GM12878 (cell line): Measurements from ENCODE around the gene CCSER1. TPM values are rescaled to one million over a fixed set of nuclear protein-coding genes. Genes with fewer than 3 reads are reported as not detected.

Experiments used
- ATAC-seq: fragments of 200-7000 bp; cut with Tn5 transposase; 3 replicates; pipeline ENCODE4 v1.9.1; 2020; ENCODE audit warnings: mild to moderate bottlenecking, moderate library complexity
- BruUV-seq: library from RNA; stranded (reverse); fragments of 400-500 nt; replicated peaks from 2 replicates; lab custom pipeline; 2021; lab: Mats Ljungman, UMichigan
- CTCF ChIA-PET: fragments of 300-600 bp; sonication (Branson Sonifier 250); formaldehyde crosslinking; extraction: SDS; loops from one replicate; lab custom pipeline; 2021; ENCODE audit warnings: inconsistent platforms; lab: Yijun Ruan, JAX
- POLR2A ChIA-PET: fragments of 350-600 bp; formaldehyde crosslinking; extraction: SDS; loops from one replicate; lab custom pipeline; 2021; ENCODE audit warnings: inconsistent platforms; lab: Charles Lee
- RAD21 ChIA-PET: fragments of 300-600 bp; sonication (Branson Sonifier 250); formaldehyde crosslinking; loops from one replicate; lab custom pipeline; 2023; ENCODE audit warnings: antibody characterized with exemption; ENCODE audit not compliant: unreplicated experiment; lab: Charles Lee
- SMC1A ChIA-PET: fragments of 300-600 bp; sonication (Branson Sonifier 250); formaldehyde crosslinking; loops from one replicate; lab custom pipeline; 2023; ENCODE audit not compliant: unreplicated experiment, uncharacterized antibody; lab: Charles Lee
- DNase-seq: peaks from one replicate; pipeline ENCODE4 v3.0.0-alpha.2; 2011; ENCODE audit warnings: low read depth, low spot score
- FAIRE-seq: peaks from 3 replicates; lab custom pipeline; 2011; peaks lifted over from hg19 to GRCh38; lab: Jason Lieb, UNC
- H2AFZ ChIP-seq: 2 replicates; pipeline ENCODE4 v1.6.0; 2011; ENCODE audit warnings: low read depth, low read length, control low read depth; ENCODE audit not compliant: control insufficient read depth
- H3K27ac ChIP-seq: 2 replicates; pipeline ENCODE4 v1.5.1; 2011; ENCODE audit warnings: control low read depth; ENCODE audit not compliant: control insufficient read depth, insufficient read depth
- H3K27me3 ChIP-seq, 2 experiments: replicated peaks in 1 of 2; 2 replicates each; pipeline versions ENCODE4 v1.6.0 to v1.6.1; 2011; ENCODE audit warnings: low read length in 1 of 2; ENCODE audit not compliant: control insufficient read depth in 2 of 2, insufficient read depth in 2 of 2
- H3K36me3 ChIP-seq, 2 experiments: 2 replicates each; pipeline ENCODE4 v1.5.1; 2011; ENCODE audit warnings: low read length in 1 of 2; ENCODE audit not compliant: control insufficient read depth in 2 of 2, insufficient read depth in 2 of 2
- H3K4me1 ChIP-seq: 2 replicates; pipeline ENCODE4 v1.6.1; 2011; ENCODE audit warnings: mild to moderate bottlenecking, low read length, moderate library complexity, mixed read lengths; ENCODE audit not compliant: control insufficient read depth, insufficient read depth
- H3K4me2 ChIP-seq: 2 replicates; pipeline ENCODE4 v1.6.0; 2011; ENCODE audit warnings: control low read depth; ENCODE audit not compliant: control insufficient read depth, insufficient read depth
- H3K4me3 ChIP-seq: fragments of 200-600 bp; sonication (generic); 2 replicates; pipeline ENCODE4 v1.5.1; 2016
- H3K79me2 ChIP-seq: 2 replicates; pipeline ENCODE4 v1.6.0; 2011; ENCODE audit warnings: low read length; ENCODE audit not compliant: control insufficient read depth, insufficient read depth
- H3K9ac ChIP-seq: 2 replicates; pipeline ENCODE4 v1.8.0; 2011; ENCODE audit warnings: low read length, control low read depth, mixed read lengths; ENCODE audit not compliant: control insufficient read depth, insufficient read depth
- H3K9me3 ChIP-seq: replicated peaks from 3 replicates; pipeline ENCODE4 v1.5.1; 2011; ENCODE audit warnings: mild to moderate bottlenecking, low read length; ENCODE audit not compliant: control insufficient read depth, insufficient read depth
- H4K20me1 ChIP-seq: 2 replicates; pipeline ENCODE4 v1.6.0; 2011; ENCODE audit not compliant: control insufficient read depth, insufficient read depth
- ATF7 ChIP-seq: fragments of 450-650 bp; IDR thresholded peaks from 2 replicates; pipeline ENCODE4 v1.6.1; 2016; ENCODE audit warnings: low read depth, mild to moderate bottlenecking
- BHLHE40 ChIP-seq, 2 experiments: fragments of 450-650 bp in 1 of 2; IDR thresholded peaks; 2 replicates each; pipeline ENCODE4 v1.6.1; 2011 to 2017; ENCODE audit warnings: low read depth in 2 of 2, borderline replicate concordance in 1 of 2, improper control_type of control experiment in 1 of 2, low read length in 1 of 2, mild to moderate bottlenecking in 1 of 2
- CREB1 ChIP-seq: IDR thresholded peaks from 2 replicates; pipeline ENCODE4 v1.6.1; 2012; ENCODE audit warnings: low read depth, mild to moderate bottlenecking, inconsistent platforms
- GATAD2B ChIP-seq: fragments of 450-650 bp; conservative IDR thresholded peaks from 2 replicates; pipeline ENCODE4 v1.6.1; 2017; ENCODE audit warnings: low read depth, mild to moderate bottlenecking, moderate library complexity
- MXI1 ChIP-seq: fragments of 150-350 bp; IDR thresholded peaks from 2 replicates; pipeline ENCODE4 v1.6.1; 2011; ENCODE audit warnings: low read depth, mild to moderate bottlenecking, inconsistent platforms, low read length, improper control_type of control experiment
- NBN ChIP-seq: fragments of 450-650 bp; IDR thresholded peaks from 2 replicates; pipeline ENCODE4 v1.6.1; 2016
- POLR2A ChIP-seq: IDR thresholded peaks from 2 replicates; pipeline ENCODE4 v1.6.1; 2011; ENCODE audit warnings: low read depth, mild to moderate bottlenecking, low read length
- POLR2AphosphoS5 ChIP-seq: IDR thresholded peaks from 2 replicates; pipeline ENCODE4 v1.6.1; 2011; ENCODE audit warnings: mild to moderate bottlenecking, low read length, inconsistent platforms
- SMAD5 ChIP-seq: IDR thresholded peaks from 2 replicates; pipeline ENCODE4 v1.6.1; 2016; ENCODE audit warnings: antibody characterized with exemption, low read depth
- TCF3 ChIP-seq: IDR thresholded peaks from 2 replicates; pipeline ENCODE4 v1.6.1; 2012; ENCODE audit warnings: low read depth, mild to moderate bottlenecking, low read length, borderline replicate concordance; ENCODE audit not compliant: insufficient read depth
- ZNF622 ChIP-seq: fragments of 450-650 bp; IDR thresholded peaks from 2 replicates; pipeline ENCODE4 v1.6.1; 2017; ENCODE audit warnings: mild to moderate bottlenecking, inconsistent platforms
- ZSCAN29 ChIP-seq: fragments of 450-650 bp; IDR thresholded peaks from 2 replicates; pipeline ENCODE4 v1.6.1; 2017; ENCODE audit warnings: mild to moderate bottlenecking, moderate library complexity
- ZZZ3 ChIP-seq: IDR thresholded peaks from 2 replicates; pipeline ENCODE4 v1.6.1; 2011; ENCODE audit warnings: low read depth; ENCODE audit not compliant: control insufficient read depth, insufficient read length
- WGBS: methylation state at CpG from one replicate; pipeline ENCODE4 v1.1.6; 2016; ENCODE audit warnings: low lambda C conversion rate; ENCODE audit not compliant: insufficient replicate concordance, insufficient coverage; ENCODE audit errors: missing lambda C conversion rate; 5-methylcytosine and 5-hydroxymethylcytosine counted together
- in situ Hi-C: fragments of 300-500 bp; cut with MboI; formaldehyde crosslinking; loops from 9 replicates; pipeline ENCODE4 v1.14.3; 2018; ENCODE audit warnings: mixed read lengths
- intact Hi-C: fragments of 100-400 bp; cut with micrococcal nuclease; formaldehyde crosslinking; loops from one replicate; pipeline ENCODE4 v1.14.2; 2022; ENCODE audit not compliant: unreplicated experiment
- polyA plus RNA-seq, 11 experiments: library from polyadenylated mRNA; depleted of rRNA in 4 of 11; unstranded in 6 of 11; stranded (reverse) in 5 of 11; fragments of >200 nt; fragmentation: Nextera tagmentation in 4 of 11; fragmentation: Illumina TruSeq in 1 of 11; extraction: Ambion mirVana in 4 of 11; extraction: Trizol in 1 of 11; gene quantifications; 1 replicate in 1 of 11; 2 replicates in 10 of 11; pipeline versions ENCODE4 v1.2.1 to v1.2.3, GENCODE V29; 2011 to 2016; ENCODE audit warnings: inconsistent platforms in 2 of 11, missing spikeins in 2 of 11, low read depth in 1 of 11
- total RNA-seq, 4 experiments: library from RNA; depleted of rRNA in 3 of 4; stranded (reverse); fragments of >200 nt in 3 of 4; fragmentation: Illumina TruSeq in 1 of 4; extraction: Trizol in 1 of 4; gene quantifications; 2 replicates each; pipeline versions ENCODE4 v1.2.1 to v1.2.3, GENCODE V29; 2013 to 2021
- TF ChIP-seq, protein P1 (sequence below): IDR thresholded peaks from 2 replicates; pipeline ENCODE4 v1.6.1; 2012; ENCODE audit warnings: improper control_type of control experiment, low read depth, low read length; ENCODE audit not compliant: insufficient replicate concordance
- TF ChIP-seq, protein P2 (sequence below): fragments of 450-650 bp; IDR thresholded peaks from 2 replicates; pipeline ENCODE4 v1.6.1; 2017; ENCODE audit warnings: mild to moderate bottlenecking
- TF ChIP-seq, protein P3 (sequence below): fragments of 450-650 bp; IDR thresholded peaks from 2 replicates; pipeline ENCODE4 v1.6.1; 2017; ENCODE audit warnings: mild to moderate bottlenecking, moderate library complexity

Gene CCSER1
- total and polyA plus RNA-seq, 10 of the 15 experiments (the other 5 are each of a cell fraction or from before 2014, with no cell fraction given): 0.22 to 2.7 (median 1.0) TPM

DNA sequence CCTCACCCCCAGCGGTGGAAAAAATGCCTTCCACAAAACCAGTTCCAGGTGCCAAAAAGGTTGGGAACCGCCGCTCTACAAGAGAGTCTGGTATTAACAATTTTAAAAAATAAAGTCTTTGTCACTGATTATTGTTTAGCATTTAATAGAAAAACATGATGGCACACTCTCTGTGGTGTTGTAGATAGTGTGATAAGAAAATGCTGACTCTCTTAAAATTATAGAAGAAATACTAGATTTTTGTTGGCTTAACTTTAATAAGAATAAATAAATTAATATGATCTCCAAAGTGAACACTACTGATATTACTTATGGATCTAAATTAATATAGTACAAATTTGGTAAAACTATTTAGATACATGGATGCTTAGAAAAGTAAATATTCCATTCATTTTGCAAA lies 943.5 kb downstream of the CCSER1 start:
- H4K20me1 ChIP-seq: no peaks in the 10 kb centered on the region
- H3K36me3 ChIP-seq: no peaks in the 10 kb centered on the region
- intact Hi-C loops (no loop called here), in situ Hi-C loops (no loop called here)
- ChIA-PET RAD21 (no interaction called here), POLR2A (no interaction called here), CTCF (no interaction called here), SMC1A (no interaction called here)
- FAIRE-seq (no peak), DNase-seq (no peak), ATAC-seq (no peak)
- no TSS peak for BruUV-seq
- 19% methylated on average over 3 of the region's 3 CpGs for WGBS
- no peak overlapping the region for H3K27ac ChIP-seq
- no peak overlapping the region for H2AFZ ChIP-seq
- no peaks in the 10 kb centered on the region for H3K27me3 ChIP-seq
- H3K4me2 ChIP-seq: no peak overlapping the region
- H3K9me3 ChIP-seq: no peaks in the 10 kb centered on the region
- H3K79me2 ChIP-seq: no peaks in the 10 kb centered on the region
- H3K9ac ChIP-seq: no peak overlapping the region
- H3K4me3 ChIP-seq: no peak overlapping the region
- no peaks in the 10 kb centered on the region for H3K4me1 ChIP-seq
- no peak for TF ChIP-seq CREB1
- no peak for TF ChIP-seq ATF7
- no peak for TF ChIP-seq SMAD5
- no peak for TF ChIP-seq ZZZ3
- TF ChIP-seq, protein P1, sequence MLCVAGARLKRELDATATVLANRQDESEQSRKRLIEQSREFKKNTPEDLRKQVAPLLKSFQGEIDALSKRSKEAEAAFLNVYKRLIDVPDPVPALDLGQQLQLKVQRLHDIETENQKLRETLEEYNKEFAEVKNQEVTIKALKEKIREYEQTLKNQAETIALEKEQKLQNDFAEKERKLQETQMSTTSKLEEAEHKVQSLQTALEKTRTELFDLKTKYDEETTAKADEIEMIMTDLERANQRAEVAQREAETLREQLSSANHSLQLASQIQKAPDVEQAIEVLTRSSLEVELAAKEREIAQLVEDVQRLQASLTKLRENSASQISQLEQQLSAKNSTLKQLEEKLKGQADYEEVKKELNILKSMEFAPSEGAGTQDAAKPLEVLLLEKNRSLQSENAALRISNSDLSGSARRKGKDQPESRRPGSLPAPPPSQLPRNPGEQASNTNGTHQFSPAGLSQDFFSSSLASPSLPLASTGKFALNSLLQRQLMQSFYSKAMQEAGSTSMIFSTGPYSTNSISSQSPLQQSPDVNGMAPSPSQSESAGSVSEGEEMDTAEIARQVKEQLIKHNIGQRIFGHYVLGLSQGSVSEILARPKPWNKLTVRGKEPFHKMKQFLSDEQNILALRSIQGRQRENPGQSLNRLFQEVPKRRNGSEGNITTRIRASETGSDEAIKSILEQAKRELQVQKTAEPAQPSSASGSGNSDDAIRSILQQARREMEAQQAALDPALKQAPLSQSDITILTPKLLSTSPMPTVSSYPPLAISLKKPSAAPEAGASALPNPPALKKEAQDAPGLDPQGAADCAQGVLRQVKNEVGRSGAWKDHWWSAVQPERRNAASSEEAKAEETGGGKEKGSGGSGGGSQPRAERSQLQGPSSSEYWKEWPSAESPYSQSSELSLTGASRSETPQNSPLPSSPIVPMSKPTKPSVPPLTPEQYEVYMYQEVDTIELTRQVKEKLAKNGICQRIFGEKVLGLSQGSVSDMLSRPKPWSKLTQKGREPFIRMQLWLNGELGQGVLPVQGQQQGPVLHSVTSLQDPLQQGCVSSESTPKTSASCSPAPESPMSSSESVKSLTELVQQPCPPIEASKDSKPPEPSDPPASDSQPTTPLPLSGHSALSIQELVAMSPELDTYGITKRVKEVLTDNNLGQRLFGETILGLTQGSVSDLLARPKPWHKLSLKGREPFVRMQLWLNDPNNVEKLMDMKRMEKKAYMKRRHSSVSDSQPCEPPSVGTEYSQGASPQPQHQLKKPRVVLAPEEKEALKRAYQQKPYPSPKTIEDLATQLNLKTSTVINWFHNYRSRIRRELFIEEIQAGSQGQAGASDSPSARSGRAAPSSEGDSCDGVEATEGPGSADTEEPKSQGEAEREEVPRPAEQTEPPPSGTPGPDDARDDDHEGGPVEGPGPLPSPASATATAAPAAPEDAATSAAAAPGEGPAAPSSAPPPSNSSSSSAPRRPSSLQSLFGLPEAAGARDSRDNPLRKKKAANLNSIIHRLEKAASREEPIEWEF: no peak
- TF ChIP-seq, protein P2, sequence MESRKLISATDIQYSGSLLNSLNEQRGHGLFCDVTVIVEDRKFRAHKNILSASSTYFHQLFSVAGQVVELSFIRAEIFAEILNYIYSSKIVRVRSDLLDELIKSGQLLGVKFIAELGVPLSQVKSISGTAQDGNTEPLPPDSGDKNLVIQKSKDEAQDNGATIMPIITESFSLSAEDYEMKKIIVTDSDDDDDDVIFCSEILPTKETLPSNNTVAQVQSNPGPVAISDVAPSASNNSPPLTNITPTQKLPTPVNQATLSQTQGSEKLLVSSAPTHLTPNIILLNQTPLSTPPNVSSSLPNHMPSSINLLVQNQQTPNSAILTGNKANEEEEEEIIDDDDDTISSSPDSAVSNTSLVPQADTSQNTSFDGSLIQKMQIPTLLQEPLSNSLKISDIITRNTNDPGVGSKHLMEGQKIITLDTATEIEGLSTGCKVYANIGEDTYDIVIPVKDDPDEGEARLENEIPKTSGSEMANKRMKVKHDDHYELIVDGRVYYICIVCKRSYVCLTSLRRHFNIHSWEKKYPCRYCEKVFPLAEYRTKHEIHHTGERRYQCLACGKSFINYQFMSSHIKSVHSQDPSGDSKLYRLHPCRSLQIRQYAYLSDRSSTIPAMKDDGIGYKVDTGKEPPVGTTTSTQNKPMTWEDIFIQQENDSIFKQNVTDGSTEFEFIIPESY: no peak
- TF ChIP-seq MXI1: no peak
- TF ChIP-seq NBN: no peak
- TF ChIP-seq POLR2A: no peak
- TF ChIP-seq, protein P3, sequence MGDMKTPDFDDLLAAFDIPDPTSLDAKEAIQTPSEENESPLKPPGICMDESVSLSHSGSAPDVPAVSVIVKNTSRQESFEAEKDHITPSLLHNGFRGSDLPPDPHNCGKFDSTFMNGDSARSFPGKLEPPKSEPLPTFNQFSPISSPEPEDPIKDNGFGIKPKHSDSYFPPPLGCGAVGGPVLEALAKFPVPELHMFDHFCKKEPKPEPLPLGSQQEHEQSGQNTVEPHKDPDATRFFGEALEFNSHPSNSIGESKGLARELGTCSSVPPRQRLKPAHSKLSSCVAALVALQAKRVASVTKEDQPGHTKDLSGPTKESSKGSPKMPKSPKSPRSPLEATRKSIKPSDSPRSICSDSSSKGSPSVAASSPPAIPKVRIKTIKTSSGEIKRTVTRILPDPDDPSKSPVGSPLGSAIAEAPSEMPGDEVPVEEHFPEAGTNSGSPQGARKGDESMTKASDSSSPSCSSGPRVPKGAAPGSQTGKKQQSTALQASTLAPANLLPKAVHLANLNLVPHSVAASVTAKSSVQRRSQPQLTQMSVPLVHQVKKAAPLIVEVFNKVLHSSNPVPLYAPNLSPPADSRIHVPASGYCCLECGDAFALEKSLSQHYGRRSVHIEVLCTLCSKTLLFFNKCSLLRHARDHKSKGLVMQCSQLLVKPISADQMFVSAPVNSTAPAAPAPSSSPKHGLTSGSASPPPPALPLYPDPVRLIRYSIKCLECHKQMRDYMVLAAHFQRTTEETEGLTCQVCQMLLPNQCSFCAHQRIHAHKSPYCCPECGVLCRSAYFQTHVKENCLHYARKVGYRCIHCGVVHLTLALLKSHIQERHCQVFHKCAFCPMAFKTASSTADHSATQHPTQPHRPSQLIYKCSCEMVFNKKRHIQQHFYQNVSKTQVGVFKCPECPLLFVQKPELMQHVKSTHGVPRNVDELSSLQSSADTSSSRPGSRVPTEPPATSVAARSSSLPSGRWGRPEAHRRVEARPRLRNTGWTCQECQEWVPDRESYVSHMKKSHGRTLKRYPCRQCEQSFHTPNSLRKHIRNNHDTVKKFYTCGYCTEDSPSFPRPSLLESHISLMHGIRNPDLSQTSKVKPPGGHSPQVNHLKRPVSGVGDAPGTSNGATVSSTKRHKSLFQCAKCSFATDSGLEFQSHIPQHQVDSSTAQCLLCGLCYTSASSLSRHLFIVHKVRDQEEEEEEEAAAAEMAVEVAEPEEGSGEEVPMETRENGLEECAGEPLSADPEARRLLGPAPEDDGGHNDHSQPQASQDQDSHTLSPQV: no peak
- TF ChIP-seq BHLHE40 (IDR thresholded peaks at IDR 0.05; ENCODE audit: borderline replicate concordance in 1 of 2, low read depth in 2 of 2, low read length in 1 of 2): no peak
- no peak for TF ChIP-seq GATAD2B
- no peak for TF ChIP-seq ZNF622
- TF ChIP-seq ZSCAN29: no peak
- TF ChIP-seq POLR2AphosphoS5: no peak
- TF ChIP-seq TCF3: no peak
